ENCODE measurements around the gene ALCAM. TPM values are rescaled to one million over a fixed set of nuclear protein-coding genes. Genes with fewer than 3 reads are reported as not detected.

ALCAM gene
- total RNA-seq, 2 donors from 2014 or later: 20.3 to 21.4 TPM

- intact Hi-C loops (cut with DNase I, micrococcal nuclease): no loop called here
- DNase-seq (no peak), ATAC-seq (no peak)
These were observed 49.2 kb downstream of the ALCAM start for GRCh38 chr3:105415951-105416350.

- no peak for ATAC-seq
- DNase-seq: no peak
- intact Hi-C loops (cut with DNase I, micrococcal nuclease): no loop called here
These were observed 51.0 kb downstream of the ALCAM start for GRCh38 chr3:105417525-105418289.

- intact Hi-C loops (cut with DNase I, micrococcal nuclease): no loop called here
- ATAC-seq: no peak
- DNase-seq: no peak
These were observed 55.9 kb downstream of the ALCAM start for GRCh38 chr3:105422645-105423044.

GRCh38 chr3:105423397-105423796 is 56.7 kb downstream of the ALCAM start:
- ATAC-seq (no peak), DNase-seq (no peak)
- intact Hi-C loops (cut with DNase I, micrococcal nuclease): no loop called here

- intact Hi-C loops (cut with DNase I, micrococcal nuclease): no loop called here
- ATAC-seq (no peak), DNase-seq (no peak)
These were observed 57.9 kb downstream of the ALCAM start for GRCh38 chr3:105424412-105425152.

GRCh38 chr3:105425153-105425502 is 58.4 kb downstream of the ALCAM start:
- intact Hi-C loops (cut with DNase I, micrococcal nuclease): no loop called here
- DNase-seq: no peak
- no peak for ATAC-seq

- no peak for DNase-seq
- intact Hi-C loops (cut with DNase I, micrococcal nuclease): no loop called here
- ATAC-seq: no peak
These were observed 60.6 kb downstream of the ALCAM start for GRCh38 chr3:105427332-105427731.

GRCh38 chr3:105429034-105429762 is 62.5 kb downstream of the ALCAM start:
- ATAC-seq (no peak), DNase-seq (no peak)
- intact Hi-C loops (cut with DNase I, micrococcal nuclease): no loop called here

GRCh38 chr3:105430455-105430854 is 63.7 kb downstream of the ALCAM start:
- intact Hi-C loops (cut with DNase I, micrococcal nuclease): no loop called here
- ATAC-seq: no peak

GRCh38 chr3:105431200-105431599 is 64.5 kb downstream of the ALCAM start:
- no peak for ATAC-seq
- intact Hi-C loops (cut with DNase I, micrococcal nuclease): no loop called here
- no peak for DNase-seq

More at GRCh38 chr3:105430455-105430854, 63.7 kb downstream of the ALCAM start:
- DNase-seq: no peak

- DNase-seq (no peak), ATAC-seq (no peak)
- intact Hi-C loops (cut with DNase I, micrococcal nuclease): no loop called here
These were observed 68.6 kb downstream of the ALCAM start for GRCh38 chr3:105435277-105435676.

- DNase-seq (no peak), ATAC-seq (no peak)
- intact Hi-C loops (cut with DNase I, micrococcal nuclease): no loop called here
These were observed 70.0 kb downstream of the ALCAM start for GRCh38 chr3:105436687-105437086.

GRCh38 chr3:105440113-105440512 is 73.4 kb downstream of the ALCAM start:
- intact Hi-C loops (cut with DNase I, micrococcal nuclease): no loop called here
- ATAC-seq (no peak), DNase-seq (no peak)

GRCh38 chr3:105444725-105445124 is 78.0 kb downstream of the ALCAM start:
- no peak for DNase-seq
- ATAC-seq: no peak
- intact Hi-C loops (cut with DNase I, micrococcal nuclease): no loop called here

- no peak for ATAC-seq
- DNase-seq: no peak
- intact Hi-C loops (cut with DNase I, micrococcal nuclease): no loop called here
These were observed 81.8 kb downstream of the ALCAM start for GRCh38 chr3:105448338-105448982.

- intact Hi-C loops (cut with DNase I, micrococcal nuclease): no loop called here
- no peak for ATAC-seq
- DNase-seq: no peak
These were observed 82.7 kb downstream of the ALCAM start for GRCh38 chr3:105449414-105449813.

- DNase-seq (no peak), ATAC-seq (no peak)
- intact Hi-C loops (cut with DNase I, micrococcal nuclease): no loop called here
These were observed 89.3 kb downstream of the ALCAM start for GRCh38 chr3:105456017-105456416.

- ATAC-seq: no peak
- DNase-seq: no peak
- intact Hi-C loops (cut with DNase I, micrococcal nuclease): no loop called here
These were observed 92.0 kb downstream of the ALCAM start for GRCh38 chr3:105458518-105459215.
